Progenitor cell of endocrine pancreas (in vitro differentiated cells): ENCODE results near the gene MAP3K20. TPM values are rescaled to one million over a fixed set of nuclear protein-coding genes. Genes with fewer than 3 reads are reported as not detected.

ENCODE experiments used
- DNase-seq: peaks from one replicate; pipeline ENCODE4 v3.0.0; 2021; ENCODE audit warnings: low spot score; ENCODE audit not compliant: unreplicated experiment
- H3K27ac Mint-ChIP-seq: 2 replicates; pipeline ENCODE4 v1.8.0; 2021; ENCODE audit warnings: mild to moderate bottlenecking, moderate library complexity, mixed read lengths
- H3K27me3 Mint-ChIP-seq: 2 replicates; pipeline ENCODE4 v1.8.0; 2021; ENCODE audit warnings: mixed read lengths
- H3K36me3 Mint-ChIP-seq: 2 replicates; pipeline ENCODE4 v1.8.0; 2022; ENCODE audit warnings: mixed read lengths; ENCODE audit not compliant: insufficient read depth
- H3K4me1 Mint-ChIP-seq: 2 replicates; pipeline ENCODE4 v1.8.0; 2021; ENCODE audit warnings: low read depth, mixed read lengths
- H3K4me3 Mint-ChIP-seq: 2 replicates; pipeline ENCODE4 v1.8.0; 2021; ENCODE audit warnings: low read depth, mild to moderate bottlenecking, moderate library complexity, mixed read lengths
- H3K9me3 Mint-ChIP-seq: 2 replicates; pipeline ENCODE4 v1.8.0; 2021; ENCODE audit warnings: low read depth, mixed read lengths
- total RNA-seq: library from RNA; stranded (reverse); gene quantifications from 2 replicates; pipeline ENCODE4 v1.2.1, GENCODE V29; 2021
- TF ChIP-seq, protein P1 (sequence below): fragments of 200-600 bp; sonication (generic); IDR thresholded peaks from one replicate; pipeline ENCODE4 v1.5.0; 2021; ENCODE audit warnings: antibody characterized with exemption, mild to moderate bottlenecking; ENCODE audit not compliant: unreplicated experiment

MAP3K20 gene
- total RNA-seq, 1 donor from 2014 or later, result 19.0 TPM

DNA sequence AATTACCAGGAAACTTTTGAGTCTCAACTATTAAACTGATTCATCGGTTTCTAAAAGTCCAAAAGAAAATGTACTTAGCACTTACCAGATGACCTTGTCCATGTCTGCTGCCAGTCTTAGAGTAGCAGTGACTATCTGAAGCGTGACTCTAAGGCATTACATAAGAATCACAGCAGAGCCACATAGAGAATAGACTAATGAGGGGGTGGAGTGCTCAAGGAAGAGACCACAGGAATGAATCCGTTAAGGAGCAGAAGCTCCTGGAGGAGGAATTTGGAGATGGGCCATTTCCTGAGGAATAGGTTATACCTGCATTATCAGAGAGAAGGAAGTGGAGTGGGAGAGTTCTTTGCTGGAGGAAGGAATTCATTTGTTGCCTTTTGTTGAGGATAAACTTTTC is 116.0 kb downstream of the MAP3K20 start:
- peaks cover 2% of the 10 kb centered on the region for H3K36me3 Mint-ChIP-seq
- DNase-seq, result no peak
- H3K9me3 Mint-ChIP-seq, result no peaks in the 10 kb centered on the region
- TF ChIP-seq, protein P1, sequence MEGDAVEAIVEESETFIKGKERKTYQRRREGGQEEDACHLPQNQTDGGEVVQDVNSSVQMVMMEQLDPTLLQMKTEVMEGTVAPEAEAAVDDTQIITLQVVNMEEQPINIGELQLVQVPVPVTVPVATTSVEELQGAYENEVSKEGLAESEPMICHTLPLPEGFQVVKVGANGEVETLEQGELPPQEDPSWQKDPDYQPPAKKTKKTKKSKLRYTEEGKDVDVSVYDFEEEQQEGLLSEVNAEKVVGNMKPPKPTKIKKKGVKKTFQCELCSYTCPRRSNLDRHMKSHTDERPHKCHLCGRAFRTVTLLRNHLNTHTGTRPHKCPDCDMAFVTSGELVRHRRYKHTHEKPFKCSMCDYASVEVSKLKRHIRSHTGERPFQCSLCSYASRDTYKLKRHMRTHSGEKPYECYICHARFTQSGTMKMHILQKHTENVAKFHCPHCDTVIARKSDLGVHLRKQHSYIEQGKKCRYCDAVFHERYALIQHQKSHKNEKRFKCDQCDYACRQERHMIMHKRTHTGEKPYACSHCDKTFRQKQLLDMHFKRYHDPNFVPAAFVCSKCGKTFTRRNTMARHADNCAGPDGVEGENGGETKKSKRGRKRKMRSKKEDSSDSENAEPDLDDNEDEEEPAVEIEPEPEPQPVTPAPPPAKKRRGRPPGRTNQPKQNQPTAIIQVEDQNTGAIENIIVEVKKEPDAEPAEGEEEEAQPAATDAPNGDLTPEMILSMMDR, result no peak
- no peaks in the 10 kb centered on the region for H3K27me3 Mint-ChIP-seq
- no peak overlapping the region for H3K27ac Mint-ChIP-seq
- no peak overlapping the region for H3K4me3 Mint-ChIP-seq
- peaks cover 23% of the 10 kb centered on the region for H3K4me1 Mint-ChIP-seq

DNA sequence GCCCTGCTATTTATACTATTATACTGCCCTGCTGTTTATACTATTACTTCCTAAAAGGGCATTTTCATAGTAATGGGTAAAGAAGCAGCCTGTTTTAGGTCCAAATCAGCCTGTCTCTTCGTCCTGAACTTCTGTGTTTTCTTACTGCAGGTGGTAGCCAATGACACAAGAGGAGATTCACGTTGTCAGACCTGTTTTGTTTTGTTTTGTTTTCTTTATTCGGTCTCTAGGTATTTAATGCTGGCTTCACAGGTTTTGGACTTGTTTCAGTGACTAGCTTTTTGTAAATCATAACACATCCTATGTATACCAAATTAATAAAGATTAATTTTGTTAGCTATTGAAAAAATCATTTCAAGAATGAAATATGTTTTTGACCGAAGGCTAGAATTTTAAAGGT is 116.4 kb downstream of the MAP3K20 start:
- H3K27ac Mint-ChIP-seq, result no peak overlapping the region
- no peak overlapping the region for H3K4me3 Mint-ChIP-seq
- peaks cover 23% of the 10 kb centered on the region for H3K4me1 Mint-ChIP-seq
- TF ChIP-seq, protein P1, result no peak
- no peaks in the 10 kb centered on the region for H3K9me3 Mint-ChIP-seq
- no peak for DNase-seq
- no peaks in the 10 kb centered on the region for H3K27me3 Mint-ChIP-seq
- H3K36me3 Mint-ChIP-seq, result peaks cover 2% of the 10 kb centered on the region

DNA sequence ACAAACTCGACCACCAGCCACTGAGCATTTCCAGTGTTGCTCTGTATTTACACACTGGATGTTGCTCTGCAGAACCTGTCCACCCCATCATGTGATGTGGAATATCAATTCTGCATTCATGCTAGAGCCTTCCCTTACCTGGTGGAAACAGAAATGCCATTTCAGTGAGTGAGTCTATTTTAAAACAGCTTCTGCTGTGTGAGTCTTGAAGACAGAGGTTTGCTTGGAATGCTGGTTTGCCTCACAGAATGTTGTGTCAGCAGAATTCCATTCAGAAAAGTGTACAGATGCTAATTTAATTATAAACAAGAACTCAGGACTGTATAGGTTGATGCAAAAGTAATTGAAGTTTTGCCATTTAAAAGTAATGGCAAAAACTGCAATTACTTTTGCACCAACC is 118.3 kb downstream of the MAP3K20 start:
- H3K4me3 Mint-ChIP-seq, result no peak overlapping the region
- H3K27me3 Mint-ChIP-seq, result no peaks in the 10 kb centered on the region
- peaks cover 5% of the 10 kb centered on the region for H3K36me3 Mint-ChIP-seq
- H3K4me1 Mint-ChIP-seq, result peaks cover 15% of the 10 kb centered on the region
- no peaks in the 10 kb centered on the region for H3K9me3 Mint-ChIP-seq
- no peak for DNase-seq
- TF ChIP-seq, protein P1, result no peak
- no peak overlapping the region for H3K27ac Mint-ChIP-seq

DNA sequence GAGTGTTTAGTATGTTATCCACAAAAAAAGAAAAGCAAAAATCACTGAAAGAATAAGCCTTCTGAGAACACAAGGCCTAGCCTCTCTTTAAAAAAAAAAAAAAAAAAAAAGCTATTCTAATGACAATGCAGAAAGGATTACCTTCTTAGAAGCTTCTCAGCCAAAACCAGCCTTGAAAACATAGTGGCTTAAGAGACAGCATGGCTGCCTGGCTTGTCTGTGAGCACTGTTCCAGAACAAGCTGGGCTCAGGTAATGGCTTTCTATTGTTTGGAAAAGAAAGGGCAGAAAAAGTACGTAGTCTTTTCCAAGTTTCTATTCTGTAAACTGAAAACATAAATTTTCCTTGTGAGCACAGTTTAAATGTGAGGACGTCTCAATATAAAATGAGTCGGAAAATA is 119.5 kb downstream of the MAP3K20 start:
- H3K27ac Mint-ChIP-seq, result no peak overlapping the region
- no peak for DNase-seq
- TF ChIP-seq, protein P1, result no peak
- H3K36me3 Mint-ChIP-seq, result peaks cover 5% of the 10 kb centered on the region
- no peak overlapping the region for H3K4me3 Mint-ChIP-seq
- H3K4me1 Mint-ChIP-seq, result peaks cover 6% of the 10 kb centered on the region
- H3K9me3 Mint-ChIP-seq, result no peaks in the 10 kb centered on the region
- H3K27me3 Mint-ChIP-seq, result no peaks in the 10 kb centered on the region

DNA sequence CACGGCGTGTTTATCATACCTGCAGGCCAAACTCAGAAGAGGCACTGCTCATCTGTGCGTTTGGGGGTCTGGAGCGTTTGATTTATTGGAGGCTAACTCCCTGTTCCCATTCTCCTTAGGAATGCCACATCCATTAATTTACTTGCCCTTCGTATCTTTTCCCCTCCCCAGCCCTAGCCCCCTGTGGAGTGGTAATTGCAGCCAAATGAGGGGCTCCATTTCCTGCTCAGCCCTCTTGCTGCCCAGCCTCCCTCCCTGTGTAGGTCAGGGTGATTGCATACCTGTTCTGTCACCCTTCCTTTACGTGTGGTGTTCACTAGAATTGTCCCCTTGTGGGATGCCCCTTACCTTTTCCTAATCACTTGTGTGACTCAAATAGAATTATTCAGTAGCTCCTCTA is 120.4 kb downstream of the MAP3K20 start:
- Mint-ChIP-seq H3K9me3 (no peaks in the 10 kb centered on the region), H3K36me3 (peaks cover 5% of the 10 kb centered on the region), H3K4me3 (no peak overlapping the region), H3K27ac (no peak overlapping the region), H3K27me3 (no peaks in the 10 kb centered on the region), H3K4me1 (peaks cover 6% of the 10 kb centered on the region)
- DNase-seq, result no peak
- TF ChIP-seq, protein P1, result no peak
